IPS-11a (cell line): ENCODE measurements around the gene MMP17.

Experiments
- H3K4me3 ChIP-seq: one replicate; pipeline ENCODE4 v1.5.1; 2013; ENCODE audit warnings: low read depth, low read length, control low read depth

Gene MMP17

GRCh38 chr12:131827961-131828534 is at the start of gene MMP17:
TSS of gene MMP17 (plus strand) at chr12:131828393. CDS start at chr12:131828495, 102 bp downstream.
- peak within 1 kb of the TSS; percentile 63 for H3K4me3 ChIP-seq

GRCh38 chr12:131779027-131779426 is 49.2 kb upstream of the MMP17 start:
- no peak overlapping the region for H3K4me3 ChIP-seq

DNA sequence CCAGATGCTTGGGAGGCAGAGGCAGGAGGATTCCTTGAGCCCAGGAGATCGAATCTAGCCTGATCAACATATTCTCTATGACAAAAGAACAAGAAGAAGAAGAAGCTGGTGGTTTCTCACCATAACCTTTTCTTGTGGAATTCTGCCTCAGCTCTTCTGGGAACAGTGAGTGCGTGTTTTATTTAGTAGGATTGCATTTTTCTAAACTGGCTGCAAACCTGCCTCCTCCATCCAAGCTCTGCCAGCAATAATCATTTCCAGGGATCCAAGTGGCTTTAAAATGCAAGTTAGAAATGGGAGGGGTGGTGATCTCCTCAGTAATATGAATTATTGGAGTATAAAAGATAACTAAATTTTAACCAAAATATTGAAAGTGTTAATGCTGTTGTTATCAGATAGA is 46.1 kb upstream of the MMP17 start:
- H3K4me3 ChIP-seq, result no peak overlapping the region

- H3K4me3 ChIP-seq, result no peak overlapping the region
These were observed 44.2 kb upstream of the MMP17 start for GRCh38 chr12:131783915-131784541.

- no peak overlapping the region for H3K4me3 ChIP-seq
These were observed 43.1 kb upstream of the MMP17 start for GRCh38 chr12:131784909-131785762.

GRCh38 chr12:131785763-131786330 is 42.3 kb upstream of the MMP17 start:
- H3K4me3 ChIP-seq, result no peak overlapping the region

- no peak overlapping the region for H3K4me3 ChIP-seq
These were observed 41.9 kb upstream of the MMP17 start for GRCh38 chr12:131786331-131786730.

DNA sequence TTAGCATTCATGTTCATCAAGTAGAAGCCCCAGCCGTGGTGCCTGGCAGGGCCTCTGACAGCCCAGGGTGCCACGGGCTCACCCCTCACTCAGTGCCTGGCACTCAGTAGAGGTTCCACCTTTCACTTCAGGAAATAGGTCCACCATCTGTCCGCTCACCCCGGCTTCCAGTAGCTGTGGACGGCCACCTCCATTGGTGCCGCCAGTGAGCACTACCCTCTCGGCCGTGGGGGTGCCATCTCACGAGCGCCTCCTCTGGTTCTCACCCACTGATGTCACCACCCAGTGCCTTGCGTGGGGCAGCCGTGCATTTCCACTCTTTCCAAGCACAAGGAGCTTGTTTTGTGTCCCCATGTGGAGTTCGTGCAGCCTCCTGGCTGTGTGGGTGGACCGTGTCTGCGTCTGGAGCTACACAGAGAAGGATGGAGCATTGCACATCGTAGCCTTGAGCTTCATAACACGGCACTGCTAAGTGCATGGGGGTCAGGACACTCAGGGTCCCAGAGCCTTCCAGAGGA is 41.0 kb upstream of the MMP17 start:
- no peak overlapping the region for H3K4me3 ChIP-seq

GRCh38 chr12:131788070-131788469 is 40.1 kb upstream of the MMP17 start:
- no peak overlapping the region for H3K4me3 ChIP-seq

DNA sequence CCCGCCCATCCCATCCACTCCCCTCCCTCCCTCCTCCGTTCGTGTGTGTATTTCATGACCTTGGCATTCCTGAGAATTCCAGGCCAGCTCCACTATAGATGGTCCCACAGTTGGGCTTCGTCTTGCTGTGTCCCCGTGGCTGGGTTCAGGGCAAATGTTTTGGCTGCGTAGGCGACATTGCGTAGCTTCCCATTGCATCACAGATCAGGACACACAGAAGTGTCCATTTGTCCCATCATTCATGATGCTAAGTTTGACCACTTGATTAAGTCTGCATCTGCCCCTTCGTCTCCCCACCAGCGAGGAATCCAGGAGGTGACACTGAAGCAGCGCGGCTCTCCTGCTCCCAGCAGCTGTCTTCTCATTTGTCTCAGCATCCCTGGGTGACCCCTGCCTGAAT is 38.6 kb upstream of the MMP17 start:
- H3K4me3 ChIP-seq, result no peak overlapping the region

GRCh38 chr12:131793243-131794022 is 34.8 kb upstream of the MMP17 start:
- H3K4me3 ChIP-seq, result no peak overlapping the region

DNA sequence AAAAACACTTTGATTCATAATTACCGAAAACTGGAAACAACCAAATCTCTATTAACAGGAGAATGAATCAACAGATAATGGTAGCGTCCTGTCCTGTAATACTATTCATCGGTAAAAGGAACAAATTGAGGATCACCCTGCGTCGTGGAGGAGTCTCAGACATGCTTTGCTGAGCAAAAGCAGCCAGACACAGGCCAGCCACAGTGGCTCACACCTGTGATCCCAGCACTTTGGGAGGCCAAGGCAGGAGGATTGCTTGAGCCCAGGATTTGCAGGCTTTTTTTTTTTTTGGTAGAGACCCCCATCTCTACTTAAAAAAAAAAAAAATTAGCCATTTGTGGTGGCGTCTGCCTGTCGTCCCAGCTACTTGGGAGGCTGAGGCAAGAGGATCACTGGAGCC is 34.1 kb upstream of the MMP17 start:
- H3K4me3 ChIP-seq, result no peak overlapping the region

GRCh38 chr12:131794573-131794972 is 33.6 kb upstream of the MMP17 start:
- no peak overlapping the region for H3K4me3 ChIP-seq

- H3K4me3 ChIP-seq, result no peak overlapping the region
These were observed 33.1 kb upstream of the MMP17 start for GRCh38 chr12:131795064-131795463.

GRCh38 chr12:131795690-131796410 is 32.3 kb upstream of the MMP17 start:
- no peak overlapping the region for H3K4me3 ChIP-seq

DNA sequence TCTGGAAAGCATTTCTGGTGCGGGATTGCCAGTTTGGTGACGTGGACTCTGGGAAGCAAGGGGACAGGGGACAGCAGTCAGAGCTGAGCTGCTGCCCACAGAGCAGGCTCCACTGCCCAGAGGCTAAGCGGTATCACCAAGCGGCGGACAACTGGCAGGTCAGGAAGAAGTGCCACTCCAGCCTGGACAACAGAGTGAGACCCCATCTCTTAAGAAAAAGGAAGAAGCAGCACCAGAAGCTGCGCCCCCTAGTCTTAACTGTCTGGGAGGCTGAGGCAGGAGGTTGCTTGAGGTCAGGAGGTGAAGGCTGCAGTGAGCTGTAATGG is 31.8 kb upstream of the MMP17 start:
- H3K4me3 ChIP-seq, result no peak overlapping the region

- H3K4me3 ChIP-seq, result no peak overlapping the region
These were observed 31.2 kb upstream of the MMP17 start for GRCh38 chr12:131796754-131797587.

- no peak overlapping the region for H3K4me3 ChIP-seq
These were observed 30.6 kb upstream of the MMP17 start for GRCh38 chr12:131797588-131797934.

DNA sequence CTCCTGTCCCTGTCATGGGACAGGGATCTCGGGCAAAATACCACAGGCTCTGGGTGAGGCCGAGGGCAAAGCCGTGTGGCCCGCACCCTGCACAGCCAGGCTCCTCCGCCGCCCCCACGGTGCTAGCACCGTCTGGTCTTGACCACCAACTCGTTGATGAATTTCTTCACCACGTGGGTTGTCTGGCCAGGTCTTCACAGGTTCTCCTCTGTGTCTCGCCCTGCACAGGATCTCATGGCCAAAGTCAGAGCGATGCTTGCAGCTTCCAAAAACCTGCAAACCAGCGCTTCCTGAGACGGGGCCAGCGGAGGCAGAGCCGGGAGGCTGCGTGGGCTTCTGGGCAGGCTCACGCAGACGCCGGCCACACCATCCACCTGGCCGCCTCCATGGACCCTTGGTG is 29.0 kb upstream of the MMP17 start:
- H3K4me3 ChIP-seq, result no peak overlapping the region
